Psoas muscle (tissue), 8 donors: ENCODE data around the gene BNC2. TPM values are rescaled to one million over a fixed set of nuclear protein-coding genes. Genes with fewer than 3 reads are reported as not detected.
A peak's percentile ranks its signal among the peaks of the same experiment; 100 is the strongest.

Experiments
- ATAC-seq, 4 donors: fragments of 200-7000 bp; cut with Tn5 transposase; one replicate each; pipeline ENCODE4 v1.9.1; 2020; ENCODE audit warnings: moderate library complexity in 3 of 4, mild to moderate bottlenecking in 2 of 4
- DNase-seq, 2 donors: peaks; one replicate each; pipeline ENCODE4 v3.0.0-alpha.2; 2020
- H3K27ac ChIP-seq: fragments of 200-600 bp; one replicate; pipeline ENCODE4 v1.8.0; 2022
- H3K27me3 ChIP-seq, 3 donors: fragments of 200-600 bp in 1 of 3; one replicate each; pipeline versions ENCODE4 v1.6.1 to v1.8.0; 2013 to 2022; ENCODE audit warnings: low read length in 2 of 3, mild to moderate bottlenecking in 2 of 3, moderate library complexity in 1 of 3; ENCODE audit not compliant: insufficient read depth in 3 of 3
- H3K36me3 ChIP-seq, 2 donors: fragments of 200-600 bp in 1 of 2; one replicate each; pipeline versions ENCODE4 v1.6.1 to v1.8.0; 2013 to 2022; ENCODE audit warnings: low read depth in 1 of 2, mild to moderate bottlenecking in 1 of 2, moderate library complexity in 1 of 2; ENCODE audit not compliant: insufficient read depth in 1 of 2
- H3K4me1 ChIP-seq: fragments of 200-600 bp; one replicate; pipeline ENCODE4 v1.8.0; 2022
- H3K4me3 ChIP-seq: fragments of 200-600 bp; one replicate; pipeline ENCODE4 v1.8.0; 2022; ENCODE audit warnings: mild to moderate bottlenecking
- H3K9me3 ChIP-seq: fragments of 200-600 bp; one replicate; pipeline ENCODE4 v1.8.0; 2022
- CTCF ChIP-seq: fragments of 200-600 bp; IDR thresholded peaks from one replicate; pipeline ENCODE4 v1.8.0; 2022; ENCODE audit warnings: antibody characterized with exemption
- WGBS, 3 donors: extraction: QIAGEN DNeasy Blood & Tissue Kit; methylation state at CpG; one replicate each; pipeline versions ENCODE4 v1.1.6 to v1.1.7; 2013; 5-methylcytosine and 5-hydroxymethylcytosine counted together
- intact Hi-C, 2 donors: fragments of 100-400 bp; cut with DNase I; formaldehyde crosslinking; loops; one replicate each; pipeline versions ENCODE4 v1.11.0 to v1.14.2; 2022
- polyA plus RNA-seq, 3 donors: library from polyadenylated mRNA; stranded (reverse); fragments of 200-250 nt; gene quantifications; one replicate each; pipeline ENCODE4 v1.2.3, GENCODE V29; 2013
- total RNA-seq, 4 donors: library from RNA; stranded (reverse); fragmentation: NEBNext Ultra II Directional in 2 of 4; extraction: Animal tissue kit (Norgen Biotek cat#: 25700) in 2 of 4; gene quantifications; one replicate each; pipeline versions ENCODE4 v1.2.1 to v1.2.4, GENCODE V29; 2021 to 2023
- donor health status: healthy with polysubstance abuse.
- donor health status: DM: no; HTN: no; CAD: no; lungs with moderate emphysema.
- donor health status: Bipolar disorder and iron deficiency.
- donor health status: healthy.
- donor health status: DM: yes; HTN: yes; CAD: no.
- donor health status: DM: no; HTN: no; CAD: no.
- donor health status: DM: no; HTN: no; CAD: no.
- donor health status: DM: yes; HTN: yes; CAD: no.

The BNC2 gene
- total and polyA plus RNA-seq, 7 donors, result 1.3 to 168 (median 44.1) TPM

- H3K9me3 ChIP-seq, result no peaks in the 10 kb centered on the region
- 20 to 51% (median 22%) methylated on average over 7 of the region's 7 CpGs for WGBS, 3 donors
- H3K27ac ChIP-seq, result peak overlapping the region; percentile 92
- H3K27me3 ChIP-seq, result no peaks in the 10 kb centered on the region
- no peaks in the 10 kb centered on the region for H3K36me3 ChIP-seq
- no peak for TF ChIP-seq CTCF
- peak; percentile 26 to 39 (median 30) for ATAC-seq
- H3K4me1 ChIP-seq, result peaks cover 2% of the 10 kb centered on the region
- H3K4me3 ChIP-seq, result peak overlapping the region; percentile 80
- intact Hi-C loops, result loop anchor here (5.0 to 10.0 kb wide), 3 partner anchors 103 to 523 kb away; no protein-coding TSS in a partner anchor
- DNase-seq, result no peak
Observed at GRCh38 chr9:16727452-16728136, 142.9 kb downstream of the BNC2 start.

- H3K27me3 ChIP-seq, result no peaks in the 10 kb centered on the region
- ATAC-seq, result peak; percentile 82 to 85 (median 84)
- peaks cover 8% of the 10 kb centered on the region for H3K4me1 ChIP-seq
- peak overlapping the region; percentile 92 for H3K27ac ChIP-seq
- WGBS, 3 donors, result 1% methylated on average over 49 to 60 of the region's 60 CpGs
- no peaks in the 10 kb centered on the region for H3K9me3 ChIP-seq
- intact Hi-C loops, result loop anchor here (5.0 to 10.0 kb wide), 3 partner anchors 102 to 522 kb away; no protein-coding TSS in a partner anchor
- H3K4me3 ChIP-seq, result peak overlapping the region; percentile 80
- no peaks in the 10 kb centered on the region for H3K36me3 ChIP-seq
- TF ChIP-seq CTCF, result no peak
- DNase-seq, result peak; percentile 87 to 93
Observed at GRCh38 chr9:16726718-16727451, 143.6 kb downstream of the BNC2 start.

GRCh38 chr9:16726029-16726428 lies 144.4 kb downstream of the BNC2 start:
- Histone ChIP-seq H3K27me3 (no peaks in the 10 kb centered on the region), H3K4me1 (peaks cover 8% of the 10 kb centered on the region), H3K9me3 (no peaks in the 10 kb centered on the region), H3K27ac (peak overlapping the region; percentile 92), H3K4me3 (peak overlapping the region; percentile 80), H3K36me3 (no peaks in the 10 kb centered on the region)
- ATAC-seq (no peak), DNase-seq (no peak)
- TF ChIP-seq CTCF, result no peak
- intact Hi-C loops, result loop anchor here (5.0 to 10.0 kb wide), 3 partner anchors 101 to 521 kb away; no protein-coding TSS in a partner anchor
- 53 to 61% (median 59%) methylated on average over 7 of the region's 7 CpGs for WGBS, 3 donors

GRCh38 chr9:16725066-16725465 lies 145.4 kb downstream of the BNC2 start:
- 69 to 91% (median 70%) methylated on average over 3 of the region's 3 CpGs for WGBS, 3 donors
- H3K4me1 ChIP-seq, result peaks cover 13% of the 10 kb centered on the region
- intact Hi-C loops, result loop anchor here (5.0 to 10.0 kb wide), 3 partner anchors 100 to 520 kb away; no protein-coding TSS in a partner anchor
- no peak for TF ChIP-seq CTCF
- H3K27ac ChIP-seq, result no peak overlapping the region
- no peak overlapping the region for H3K4me3 ChIP-seq
- ATAC-seq (no peak), DNase-seq (no peak)
- H3K36me3 ChIP-seq, result no peaks in the 10 kb centered on the region
- H3K27me3 ChIP-seq, result no peaks in the 10 kb centered on the region
- no peaks in the 10 kb centered on the region for H3K9me3 ChIP-seq
